Fibroblast of skin of scalp (primary cell): ENCODE data around the gene STRA6.

Experiments
- DNase-seq: peaks from one replicate; pipeline ENCODE4 v3.0.0-alpha.2; 2013

STRA6 gene

GRCh38 chr15:74131628-74132413 is 70.8 kb downstream of the STRA6 start:
- DNase-seq = no peak

- DNase-seq = no peak
These were observed 71.5 kb downstream of the STRA6 start for GRCh38 chr15:74130849-74131627.

- no peak for DNase-seq
These were observed 72.3 kb downstream of the STRA6 start, which contains the start of gene ISLR2 for GRCh38 chr15:74130155-74130848. Gene ISLR2, plus strand, starts transcription at chr15:74130586. Its CDS starts 2,169 bp downstream, at chr15:74132755.

GRCh38 chr15:74129586-74130154 is 72.9 kb downstream of the STRA6 start:
- DNase-seq = no peak
